HG03565 (cell line): Measurements from ENCODE around the gene PALLD.
"Not testable (repeated sequence)": the region's sequence is repeated elsewhere in the genome, so short reads cannot be mapped to it uniquely, and the experiment has no call there.

Experiments used
- ATAC-seq: cut with Tn5 transposase; IDR thresholded peaks from one replicate; pipeline ENCODE4 v1.9.1; 2021; ENCODE audit warnings: mild to moderate bottlenecking, moderate library complexity; ENCODE audit not compliant: unreplicated experiment

Gene PALLD

DNA sequence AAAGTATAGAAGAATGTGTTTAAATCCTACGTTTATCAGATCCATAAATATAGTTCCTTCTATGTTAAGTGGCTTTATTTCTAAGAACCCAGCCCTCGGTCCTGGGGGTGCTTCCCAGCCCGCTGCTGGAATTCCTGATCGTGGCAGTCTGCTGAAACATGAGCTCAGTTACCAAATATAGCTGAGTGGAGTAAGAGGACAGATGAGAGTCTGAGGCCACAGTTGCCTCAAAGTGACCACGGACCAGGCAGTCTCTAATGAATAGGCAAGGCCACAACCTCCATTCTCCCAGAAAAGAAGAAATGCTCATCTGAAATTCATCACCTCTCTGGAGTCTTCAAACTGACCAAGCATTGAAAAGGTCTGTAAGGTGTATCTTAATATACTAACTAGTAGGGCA is at the start of gene PALLD:
TSS of gene PALLD (plus strand) at position 219 of the 400 bp plus-strand sequence.
- no peak for ATAC-seq

GRCh38 chr4:168449063-168449462 is 47.8 kb upstream of the PALLD start:
- not testable (repeated sequence) for ATAC-seq

DNA sequence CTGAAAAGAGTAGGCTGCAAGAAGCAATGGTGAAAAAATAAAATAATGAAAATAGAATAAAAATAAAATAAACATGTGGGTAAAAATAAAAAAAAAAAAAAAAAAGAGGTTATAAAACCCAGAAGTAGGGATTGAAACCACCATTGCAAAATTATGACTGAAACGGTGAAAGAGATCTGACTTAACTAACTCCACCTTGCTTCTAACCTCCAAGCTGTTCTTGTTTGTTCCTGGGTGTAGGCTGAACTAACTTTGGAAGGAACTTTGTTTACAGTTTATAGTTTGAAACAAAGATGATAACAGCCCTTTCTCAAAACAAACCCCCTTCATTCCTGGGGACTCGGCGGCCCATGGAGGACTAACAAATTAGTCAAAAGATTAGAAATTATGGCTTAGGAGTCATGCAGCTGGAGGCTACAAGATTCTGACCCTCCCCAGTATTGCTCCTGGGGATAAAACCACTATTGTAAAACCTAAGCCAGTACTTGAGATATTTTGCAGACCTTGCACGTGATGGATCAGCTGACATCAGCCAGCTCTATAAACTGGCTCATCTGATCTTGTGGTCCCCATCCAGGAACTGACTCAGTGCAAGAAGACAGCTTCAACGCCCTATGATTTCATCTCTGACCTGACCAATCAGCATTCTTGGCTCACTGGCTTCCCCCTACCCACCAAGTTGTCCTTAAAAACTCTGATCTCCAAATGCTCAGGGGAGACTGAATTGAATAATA is 47.0 kb upstream of the PALLD start:
- ATAC-seq: no peak

DNA sequence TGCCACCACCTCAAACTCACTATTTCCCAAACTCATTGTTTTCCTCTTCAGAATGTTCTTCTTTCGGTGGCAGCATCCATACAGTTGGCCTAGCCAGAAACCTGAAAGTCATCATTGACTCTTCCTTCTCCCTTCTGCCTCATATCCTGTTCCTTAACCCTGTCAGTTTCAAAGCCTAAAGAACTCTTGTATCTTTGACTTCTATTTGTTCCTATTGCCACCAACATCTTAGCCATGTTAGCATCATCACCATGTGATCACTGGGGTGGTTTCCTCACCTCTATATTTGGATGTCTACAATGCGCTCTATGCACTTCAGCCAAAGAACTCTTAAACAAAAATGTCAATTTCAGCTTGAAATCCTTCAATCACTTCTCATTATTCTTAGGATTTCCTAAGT is 45.5 kb upstream of the PALLD start:
- ATAC-seq: no peak

DNA sequence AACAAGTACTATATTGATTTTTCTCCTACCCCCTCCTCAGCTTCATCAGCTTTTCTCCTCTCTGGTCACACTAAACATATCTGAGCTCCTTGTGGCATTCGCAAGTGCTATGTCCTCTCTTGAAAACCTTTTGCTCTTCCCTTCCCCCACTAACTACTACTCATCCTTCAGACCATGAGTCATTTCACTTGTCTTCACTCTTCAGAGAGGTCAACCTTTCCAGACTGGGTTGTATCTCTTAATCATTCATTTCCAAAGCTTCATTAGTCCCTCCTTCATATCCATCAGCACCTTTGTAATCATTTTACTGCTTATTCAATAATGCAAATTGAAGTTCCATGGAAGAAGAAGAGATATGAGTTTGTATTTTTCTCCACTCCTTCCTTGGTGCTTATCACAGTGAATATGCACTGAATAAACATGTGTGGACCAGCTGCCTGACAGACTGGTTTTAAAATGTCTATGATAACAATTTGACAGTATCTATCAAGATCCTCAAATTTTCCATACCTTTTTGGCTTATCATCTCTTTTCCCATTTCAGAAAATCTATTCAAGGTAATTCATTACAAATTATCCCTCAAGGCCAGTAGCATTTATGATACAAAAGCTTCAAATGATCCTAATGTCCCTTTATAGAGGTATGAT is 45.0 kb upstream of the PALLD start:
- ATAC-seq: peak; percentile 94

- ATAC-seq: no peak
These were observed 43.7 kb upstream of the PALLD start for GRCh38 chr4:168453146-168453545.

DNA sequence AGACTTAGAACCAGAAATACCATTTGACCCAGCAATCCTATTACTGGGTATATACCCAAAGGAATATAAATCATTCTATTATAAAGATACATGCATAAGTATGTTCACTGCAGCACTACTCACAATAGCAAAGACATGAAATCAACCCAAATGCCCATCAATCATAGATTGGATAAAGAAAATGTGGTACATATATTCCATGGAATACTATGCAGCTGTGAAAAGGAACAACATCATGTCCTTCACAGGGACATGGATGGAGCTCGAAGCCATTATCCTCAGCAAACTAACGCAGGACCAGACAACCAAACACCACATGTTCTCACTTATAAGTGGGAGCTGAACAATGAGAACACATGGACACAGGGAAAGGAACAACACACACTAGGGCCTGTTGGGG is 38.6 kb upstream of the PALLD start:
- ATAC-seq: not testable (repeated sequence)

- no peak for ATAC-seq
These were observed 35.0 kb upstream of the PALLD start for GRCh38 chr4:168461821-168462220.

DNA sequence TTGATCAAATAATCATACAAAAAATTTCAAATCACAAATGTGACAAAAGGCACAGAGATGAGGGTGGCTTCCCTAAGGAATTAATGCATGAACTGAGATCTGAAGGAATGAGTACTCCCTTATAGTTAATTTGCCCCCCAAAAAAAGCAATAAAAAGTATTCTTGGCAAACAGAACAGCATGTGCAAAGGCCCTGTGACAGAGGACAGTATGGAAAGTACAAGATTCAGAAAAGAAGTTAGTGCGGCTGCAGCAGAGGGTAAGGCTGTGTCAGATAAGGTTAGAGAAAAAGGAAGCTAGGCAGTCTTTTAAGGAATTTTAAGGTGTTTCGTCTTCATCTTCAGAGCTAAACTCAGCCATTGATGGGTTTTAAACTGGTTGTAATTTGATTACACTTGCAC is 23.9 kb upstream of the PALLD start:
- no peak for ATAC-seq

GRCh38 chr4:168474660-168475320 is 22.1 kb upstream of the PALLD start:
- no peak for ATAC-seq

DNA sequence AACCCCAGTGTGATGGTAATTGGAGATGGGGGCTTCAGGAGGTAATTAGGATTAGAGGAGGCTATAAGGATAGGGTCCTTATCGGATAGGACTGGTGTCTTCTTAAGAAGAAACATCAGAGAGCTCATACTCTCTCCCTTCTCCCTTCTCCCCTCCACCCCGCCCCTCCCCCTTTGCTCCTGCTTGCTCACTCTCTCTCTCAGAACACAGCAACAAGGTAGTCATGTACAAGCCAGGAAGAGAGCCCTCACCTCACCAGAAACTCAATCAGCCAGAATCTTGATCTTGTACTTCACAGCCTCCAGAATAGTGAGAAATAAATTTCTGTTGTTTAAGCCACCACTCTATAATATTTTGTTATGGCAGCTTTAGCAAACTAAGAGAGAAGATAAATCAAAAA is 21.1 kb upstream of the PALLD start:
- no peak for ATAC-seq

DNA sequence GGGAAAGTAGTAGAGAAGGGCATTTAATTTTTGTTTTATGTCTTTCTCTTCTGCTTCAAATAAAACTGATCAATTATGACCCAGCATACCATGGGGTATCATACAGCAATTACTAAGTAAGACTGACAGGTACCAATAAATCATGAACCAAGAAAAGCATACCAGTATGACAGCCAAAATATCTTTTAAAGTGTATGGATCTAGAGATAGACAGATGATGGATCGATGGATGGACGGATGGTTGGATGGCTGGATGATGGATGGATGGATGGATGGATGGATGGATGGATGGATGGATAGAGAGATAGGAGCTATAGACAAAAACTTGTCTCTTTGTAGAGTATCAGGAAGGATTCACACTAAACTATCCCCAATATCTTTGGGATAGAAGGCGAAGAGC is 18.0 kb upstream of the PALLD start:
- ATAC-seq: no peak

GRCh38 chr4:168480931-168481611 is 15.8 kb upstream of the PALLD start:
- peak; percentile 30 for ATAC-seq

- no peak for ATAC-seq
These were observed 13.0 kb upstream of the PALLD start for GRCh38 chr4:168483811-168484210.

- ATAC-seq: no peak
These were observed 12.2 kb upstream of the PALLD start for GRCh38 chr4:168484626-168485025.

GRCh38 chr4:168485156-168485910 is 11.5 kb upstream of the PALLD start:
- ATAC-seq: no peak

GRCh38 chr4:168486912-168487281 is 10.0 kb upstream of the PALLD start:
- ATAC-seq: no peak

- no peak for ATAC-seq
These were observed 9.4 kb upstream of the PALLD start for GRCh38 chr4:168487282-168488035.

DNA sequence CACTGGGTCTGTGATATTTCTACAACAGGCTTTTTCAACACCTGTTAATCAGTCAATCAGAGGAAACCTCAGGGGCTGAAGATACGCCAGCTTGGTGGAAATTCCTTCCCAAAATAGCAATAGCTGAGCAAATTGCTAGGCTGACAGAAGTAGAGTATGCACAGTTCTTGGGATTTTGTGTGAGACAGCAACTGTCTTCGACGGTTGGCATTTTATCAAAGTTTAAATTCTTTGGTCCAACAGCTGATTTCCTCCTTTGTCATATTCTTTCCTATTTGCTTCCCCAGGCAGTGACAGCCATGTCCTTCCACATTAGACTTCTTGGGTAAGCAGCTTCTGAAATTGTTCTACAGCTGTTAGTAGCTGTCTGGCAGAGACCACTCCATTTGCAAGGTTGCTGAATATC is 8.0 kb upstream of the PALLD start:
- no peak for ATAC-seq

GRCh38 chr4:168489616-168490015 is 7.2 kb upstream of the PALLD start:
- ATAC-seq: no peak
